WERI-Rb-1 (cell line): ENCODE results near the gene NUDT8.

Experiments used
- DNase-seq: peaks from one replicate; pipeline ENCODE4 v3.0.0-alpha.2; 2020
- H3K27ac ChIP-seq: fragments of 250-450 bp; sonication (Bioruptor Pico); 2 replicates; pipeline ENCODE4 v1.5.1; 2020; ENCODE audit warnings: mild to moderate bottlenecking, moderate library complexity
- H3K27me3 ChIP-seq: fragments of 250-450 bp; sonication (Bioruptor Pico); 2 replicates; pipeline ENCODE4 v1.5.1; 2021; ENCODE audit warnings: mild to moderate bottlenecking, low read depth, moderate library complexity; ENCODE audit not compliant: insufficient read depth, severe bottlenecking
- H3K36me3 ChIP-seq: fragments of 250-450 bp; sonication (Bioruptor Pico); 2 replicates; pipeline ENCODE4 v1.5.1; 2020; ENCODE audit warnings: mild to moderate bottlenecking, moderate library complexity
- H3K4me3 ChIP-seq: 2 replicates; pipeline ENCODE4 v1.5.1; 2011; ENCODE audit warnings: low read depth, mild to moderate bottlenecking, control low read depth, low read length
- H3K9me3 ChIP-seq: fragments of 250-450 bp; sonication (Bioruptor Pico); 2 replicates; pipeline ENCODE4 v1.5.1; 2021; ENCODE audit warnings: mild to moderate bottlenecking, moderate library complexity; ENCODE audit not compliant: severe bottlenecking
- TF ChIP-seq, protein P1 (sequence below): IDR thresholded peaks from 2 replicates; pipeline ENCODE4 v1.5.1; 2011; ENCODE audit warnings: low read depth, mild to moderate bottlenecking, control low read depth, inconsistent platforms, low read length

The NUDT8 gene

DNA sequence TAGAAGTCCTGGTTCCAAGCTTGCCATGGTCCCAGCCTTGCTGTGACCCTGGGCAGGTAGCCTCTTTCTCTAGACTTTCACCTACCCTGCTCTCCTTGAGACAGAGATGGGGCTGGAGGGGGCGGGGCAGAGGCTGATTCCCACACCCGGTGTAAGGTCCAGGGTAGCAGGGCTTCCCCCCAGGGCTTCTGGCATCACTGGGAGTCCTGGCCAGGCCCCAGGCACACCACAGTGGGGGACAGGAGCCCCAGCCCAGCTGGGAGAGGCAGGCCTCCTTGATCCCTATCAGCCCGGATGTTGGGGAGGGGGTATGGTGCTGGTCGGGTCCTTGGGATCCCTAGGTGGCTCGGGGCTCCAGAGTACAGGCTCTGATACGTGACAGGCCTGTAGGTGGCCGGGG, 1.7 kb upstream of the NUDT8 start:
- no peak overlapping the region for H3K27ac ChIP-seq
- no peaks in the 10 kb centered on the region for H3K36me3 ChIP-seq
- no peaks in the 10 kb centered on the region for H3K27me3 ChIP-seq
- DNase-seq, result no peak
- H3K4me3 ChIP-seq, result no peak overlapping the region
- no peaks in the 10 kb centered on the region for H3K9me3 ChIP-seq
- TF ChIP-seq, protein P1, sequence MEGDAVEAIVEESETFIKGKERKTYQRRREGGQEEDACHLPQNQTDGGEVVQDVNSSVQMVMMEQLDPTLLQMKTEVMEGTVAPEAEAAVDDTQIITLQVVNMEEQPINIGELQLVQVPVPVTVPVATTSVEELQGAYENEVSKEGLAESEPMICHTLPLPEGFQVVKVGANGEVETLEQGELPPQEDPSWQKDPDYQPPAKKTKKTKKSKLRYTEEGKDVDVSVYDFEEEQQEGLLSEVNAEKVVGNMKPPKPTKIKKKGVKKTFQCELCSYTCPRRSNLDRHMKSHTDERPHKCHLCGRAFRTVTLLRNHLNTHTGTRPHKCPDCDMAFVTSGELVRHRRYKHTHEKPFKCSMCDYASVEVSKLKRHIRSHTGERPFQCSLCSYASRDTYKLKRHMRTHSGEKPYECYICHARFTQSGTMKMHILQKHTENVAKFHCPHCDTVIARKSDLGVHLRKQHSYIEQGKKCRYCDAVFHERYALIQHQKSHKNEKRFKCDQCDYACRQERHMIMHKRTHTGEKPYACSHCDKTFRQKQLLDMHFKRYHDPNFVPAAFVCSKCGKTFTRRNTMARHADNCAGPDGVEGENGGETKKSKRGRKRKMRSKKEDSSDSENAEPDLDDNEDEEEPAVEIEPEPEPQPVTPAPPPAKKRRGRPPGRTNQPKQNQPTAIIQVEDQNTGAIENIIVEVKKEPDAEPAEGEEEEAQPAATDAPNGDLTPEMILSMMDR, result no peak

DNA sequence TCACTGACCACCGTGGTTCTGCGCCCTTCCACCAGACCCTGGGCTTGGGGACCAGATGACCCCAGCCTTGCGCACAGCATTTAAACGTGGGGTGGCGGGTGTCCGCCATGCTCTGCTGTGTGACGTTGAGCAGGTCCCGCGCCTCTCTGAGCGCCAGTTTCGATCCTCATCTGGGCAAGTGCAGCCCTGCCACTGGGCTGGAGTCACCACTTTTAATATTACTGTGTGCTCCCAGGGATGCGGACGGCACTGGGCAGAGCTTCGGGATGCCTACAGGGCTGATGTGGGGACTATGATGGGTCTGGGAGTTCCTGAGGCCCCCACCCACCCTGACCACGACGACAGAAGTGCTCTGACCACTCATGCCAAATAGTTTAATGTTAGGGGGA, 1.2 kb upstream of the NUDT8 start:
- no peaks in the 10 kb centered on the region for H3K27me3 ChIP-seq
- peak overlapping the region; percentile 64 for H3K27ac ChIP-seq

DNA sequence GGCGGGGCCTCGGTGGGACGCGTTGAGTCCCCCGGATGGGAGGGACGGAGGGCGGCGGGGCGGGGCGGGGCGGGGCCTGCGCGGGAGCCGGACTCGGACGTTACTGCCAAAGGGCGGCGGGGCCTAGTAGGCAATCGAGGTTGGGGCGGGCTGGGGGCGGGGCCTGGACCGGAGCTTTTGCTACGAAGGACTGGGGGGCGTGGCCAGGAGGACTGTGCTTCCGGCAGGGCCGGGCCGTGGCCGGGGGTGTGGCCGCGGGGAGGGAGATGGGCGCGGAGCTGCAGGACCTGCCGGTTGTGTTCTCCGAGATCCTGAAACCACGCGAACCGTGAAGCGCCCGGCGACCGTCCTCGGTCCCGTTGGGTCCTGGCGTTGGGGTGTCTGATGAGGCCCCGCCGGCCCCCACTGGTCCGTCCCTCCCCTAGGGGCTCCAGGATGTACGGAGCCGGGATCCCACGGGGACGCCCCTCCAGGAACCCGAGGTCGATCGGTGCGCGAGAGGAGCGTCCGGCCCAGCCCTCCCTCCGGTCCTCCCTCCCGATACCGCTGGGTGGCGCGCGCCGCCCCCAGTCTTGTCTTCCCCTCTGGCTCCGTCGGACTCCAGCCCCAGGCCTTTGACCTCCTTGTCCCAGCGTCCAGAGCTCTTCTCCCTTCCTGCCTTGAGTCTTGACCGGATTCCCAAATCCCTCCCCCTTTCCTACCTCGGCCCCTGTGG, 648 bp upstream of the NUDT8 start:
- DNase-seq, result peak; percentile 98
- H3K4me3 ChIP-seq, result peak overlapping the region; percentile 68
- TF ChIP-seq, protein P1, result peak; percentile 91
- H3K36me3 ChIP-seq, result no peaks in the 10 kb centered on the region
- H3K27ac ChIP-seq, result peak overlapping the region; percentile 64
- H3K9me3 ChIP-seq, result no peaks in the 10 kb centered on the region
- no peaks in the 10 kb centered on the region for H3K27me3 ChIP-seq

More for the DNA sequence above, 1.2 kb upstream of the NUDT8 start:
- no peak for DNase-seq
- H3K9me3 ChIP-seq, result no peaks in the 10 kb centered on the region
- no peaks in the 10 kb centered on the region for H3K36me3 ChIP-seq
- H3K4me3 ChIP-seq, result peak overlapping the region; percentile 68
- TF ChIP-seq, protein P1, result no peak

DNA sequence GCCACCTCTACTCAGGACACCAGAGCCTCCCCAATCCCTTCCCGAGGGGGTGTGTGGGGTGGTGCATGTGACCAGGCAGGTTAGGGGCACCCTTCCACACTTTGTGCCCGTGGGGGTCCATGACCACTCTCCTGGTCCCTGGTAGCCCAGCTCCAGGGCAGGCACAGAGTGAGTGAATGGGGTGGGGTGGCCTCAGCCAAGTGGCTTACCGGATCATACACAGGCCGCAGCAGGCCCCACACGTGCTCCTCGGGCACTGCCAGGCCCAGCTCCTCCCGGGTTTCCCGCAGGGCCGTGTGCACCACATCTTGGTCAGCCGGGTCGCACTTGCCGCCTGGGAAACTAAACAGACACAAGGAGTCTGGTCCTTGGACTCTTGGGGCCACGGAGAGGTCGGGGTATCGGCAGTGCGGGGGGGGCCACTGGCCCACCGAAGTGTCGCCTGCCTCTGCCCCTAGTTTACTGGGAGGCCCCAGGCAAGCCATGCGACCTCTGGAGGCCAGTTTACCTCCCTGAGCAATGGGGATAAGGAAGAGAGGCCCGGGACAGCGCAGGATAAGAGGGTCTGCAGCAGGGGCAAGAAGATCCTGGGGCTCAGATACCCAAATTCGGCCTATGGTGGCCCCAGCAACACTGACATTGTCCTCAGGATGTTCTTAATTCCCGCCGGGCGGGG, 889 bp downstream of the NUDT8 start:
- no peaks in the 10 kb centered on the region for H3K9me3 ChIP-seq
- DNase-seq, result no peak
- TF ChIP-seq, protein P1, result no peak
- no peak overlapping the region for H3K27ac ChIP-seq
- H3K36me3 ChIP-seq, result no peaks in the 10 kb centered on the region
- H3K27me3 ChIP-seq, result no peaks in the 10 kb centered on the region
- peak overlapping the region; percentile 44 for H3K4me3 ChIP-seq

DNA sequence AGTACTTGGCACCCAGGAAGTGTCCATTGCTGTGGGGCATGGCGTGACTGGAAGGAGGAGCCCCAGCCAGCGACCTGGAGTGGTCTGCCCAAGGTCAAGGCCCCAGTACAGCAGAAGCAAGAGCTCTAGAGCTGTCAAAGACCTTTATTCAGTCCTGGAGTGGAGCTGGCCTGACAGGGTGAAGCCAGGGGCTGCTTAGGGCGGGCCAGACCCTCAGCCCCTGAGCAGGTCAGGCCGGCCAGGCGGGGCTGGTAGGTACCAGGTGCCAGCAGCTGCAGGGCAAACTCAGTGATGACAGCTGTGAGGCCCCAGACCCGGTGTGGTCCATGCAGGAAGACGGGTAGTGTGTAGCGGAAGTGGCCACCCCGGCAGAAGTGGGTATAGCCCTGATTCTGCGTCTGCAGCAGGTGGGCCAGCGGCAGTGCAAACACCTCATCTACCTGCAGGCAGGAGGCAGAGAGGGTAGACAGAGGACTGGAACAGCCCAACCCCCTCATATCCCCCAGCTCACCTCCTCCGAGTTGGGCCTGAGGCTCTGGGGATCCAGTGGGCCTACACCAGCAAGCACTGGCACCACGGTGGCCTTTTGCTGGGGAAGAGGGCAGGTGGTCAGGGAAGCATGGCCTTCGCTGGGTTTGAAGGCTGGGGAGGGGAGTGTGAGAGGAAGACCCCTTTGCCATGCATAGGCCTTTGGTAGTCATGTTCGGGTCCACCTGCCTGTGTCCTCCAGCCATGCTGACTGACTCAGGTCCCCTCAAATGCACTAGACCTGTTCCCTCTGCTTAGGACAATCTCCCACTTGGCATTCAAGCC, 1.7 kb downstream of the NUDT8 start:
- Histone ChIP-seq H3K27ac (no peak overlapping the region), H3K4me3 (no peak overlapping the region), H3K36me3 (no peaks in the 10 kb centered on the region), H3K27me3 (no peaks in the 10 kb centered on the region), H3K9me3 (no peaks in the 10 kb centered on the region)
- DNase-seq, result no peak
- TF ChIP-seq, protein P1, result no peak
